Activated CD4-positive, alpha-beta T cell treated with anti-CD3 and anti-CD28 coated beads, Interleukin-10, Interleukin-2, amounts not matched to agents 100 ng/mL and 50 ng/mL, durations not matched to agents 16 hours and 8 hours (primary cell): ENCODE data around the gene CRYBG3.

Experiments
- DNase-seq: peaks from one replicate; pipeline ENCODE4 v3.0.0-alpha.2; 2020

The CRYBG3 gene

GRCh38 chr3:97839944-97840343 is 18.1 kb downstream of the CRYBG3 start:
- DNase-seq, result no peak

DNA sequence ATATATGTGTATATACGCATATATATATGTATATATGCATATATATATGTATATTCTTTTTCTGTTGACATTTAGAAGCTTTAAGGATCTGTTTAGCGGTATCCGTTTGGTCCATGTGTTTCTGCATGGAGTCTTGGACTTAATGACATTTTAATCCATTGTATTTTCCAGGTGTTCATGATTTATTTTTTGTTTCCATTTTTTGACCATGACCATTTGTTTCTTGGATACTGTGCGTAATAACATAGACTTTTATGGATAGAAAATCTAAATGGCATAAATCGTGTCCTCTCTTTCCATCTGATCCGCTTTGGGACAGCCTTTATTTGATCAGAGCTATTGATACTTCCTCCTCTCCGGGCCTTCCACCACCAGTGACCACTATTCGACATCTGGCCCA is 19.5 kb downstream of the CRYBG3 start:
- DNase-seq, result no peak

DNA sequence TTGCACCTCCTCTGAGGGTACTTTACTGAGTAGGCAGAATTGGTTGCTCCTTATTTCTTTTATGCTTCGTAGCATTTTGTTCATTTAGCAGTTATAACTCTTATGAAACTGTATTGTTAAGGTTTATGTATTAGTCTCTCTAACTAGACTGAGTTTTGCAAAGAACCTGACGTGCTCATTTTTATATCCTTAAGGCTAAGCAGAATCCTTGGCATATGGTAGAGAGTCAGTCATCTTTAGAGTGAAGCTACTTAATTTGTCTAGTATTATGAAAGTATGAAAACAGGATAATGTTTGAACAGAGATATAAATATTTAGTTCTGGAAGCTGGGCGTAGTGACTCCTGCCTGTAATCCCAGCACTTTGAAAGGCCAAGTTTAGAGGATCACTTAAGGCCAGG is 20.1 kb downstream of the CRYBG3 start:
- DNase-seq, result no peak

- DNase-seq, result no peak
Measured at GRCh38 chr3:97848779-97849178, 27.0 kb downstream of the CRYBG3 start.

DNA sequence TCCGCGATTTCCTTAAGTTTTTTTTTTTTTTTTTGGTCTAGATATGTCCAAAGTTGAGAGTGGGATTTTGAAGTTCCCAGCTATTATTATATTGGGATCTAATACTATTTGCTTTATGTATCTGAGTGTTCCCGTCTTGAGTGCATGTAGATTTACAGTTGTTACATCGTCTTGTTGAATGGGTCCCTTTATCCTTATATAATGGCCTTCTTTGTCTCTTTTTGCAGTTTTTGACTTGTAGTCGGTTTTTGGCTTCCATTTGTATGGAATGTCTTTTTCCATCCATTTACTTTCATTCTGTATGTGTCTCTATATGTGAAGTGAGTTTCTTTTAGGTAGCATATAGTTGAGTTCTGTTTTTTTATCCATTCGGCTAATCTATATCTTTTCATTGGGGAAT is 35.6 kb downstream of the CRYBG3 start:
- no peak for DNase-seq

- no peak for DNase-seq
Measured at GRCh38 chr3:97860364-97860763, 38.6 kb downstream of the CRYBG3 start.

- DNase-seq, result no peak
Measured at GRCh38 chr3:97862582-97862981, 40.8 kb downstream of the CRYBG3 start.

GRCh38 chr3:97863031-97863430 is 41.2 kb downstream of the CRYBG3 start:
- DNase-seq, result no peak

DNA sequence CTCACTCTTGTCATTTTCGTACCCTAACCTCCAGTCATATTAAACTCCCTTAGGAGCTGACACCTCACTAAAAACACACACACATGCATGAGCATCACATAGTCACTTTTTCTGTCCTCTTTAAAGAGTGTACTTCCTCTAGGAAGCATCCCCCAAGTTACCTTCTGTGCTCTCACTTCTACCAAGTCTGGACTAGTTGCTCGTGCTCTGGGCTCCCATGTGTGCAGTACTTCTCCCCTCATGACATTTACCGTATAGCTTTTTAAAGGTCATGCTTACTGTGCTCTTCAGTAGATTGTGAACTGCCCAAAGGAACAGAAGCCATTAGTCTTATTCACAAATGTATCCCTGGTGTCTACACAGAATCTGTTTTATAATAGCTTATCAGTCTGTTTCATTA is 42.0 kb downstream of the CRYBG3 start:
- no peak for DNase-seq

GRCh38 chr3:97871186-97871585 is 49.4 kb downstream of the CRYBG3 start:
- no peak for DNase-seq

GRCh38 chr3:97871801-97872524 is 50.2 kb downstream of the CRYBG3 start:
- DNase-seq, result peak; percentile 75

GRCh38 chr3:97872525-97873042 is 50.8 kb downstream of the CRYBG3 start:
- DNase-seq, result peak; percentile 9

GRCh38 chr3:97880267-97880666 is 58.5 kb downstream of the CRYBG3 start:
- DNase-seq, result no peak

DNA sequence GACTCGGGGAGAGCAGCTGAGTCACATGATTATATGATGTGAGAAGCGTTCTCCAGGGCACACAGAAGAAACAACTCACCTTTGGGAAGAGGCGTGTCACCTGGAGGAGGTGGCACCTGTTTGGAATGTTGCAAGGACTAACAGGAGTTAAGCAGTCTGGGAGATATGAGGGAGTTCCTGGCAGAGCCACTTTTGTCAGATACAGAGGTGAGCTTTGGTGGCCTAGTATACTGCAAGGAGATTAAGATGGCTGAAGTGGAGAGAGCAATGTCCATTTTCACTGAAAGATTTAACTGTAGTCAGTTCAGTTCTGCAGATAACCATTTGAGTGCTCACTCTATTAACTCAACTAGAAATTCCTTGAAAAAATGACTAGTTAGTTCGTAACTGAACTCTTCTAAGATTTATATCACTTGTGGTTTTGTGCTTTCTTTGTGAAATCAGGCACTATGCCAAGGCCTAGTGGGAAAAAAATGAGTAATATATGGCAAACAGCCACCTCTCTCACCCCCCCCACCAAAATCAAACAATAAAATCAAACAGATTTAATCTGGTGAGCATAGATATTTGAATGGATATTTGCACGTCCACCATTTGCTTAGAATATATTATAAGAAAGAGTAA is 61.3 kb downstream of the CRYBG3 start:
- DNase-seq, result peak; percentile 51

DNA sequence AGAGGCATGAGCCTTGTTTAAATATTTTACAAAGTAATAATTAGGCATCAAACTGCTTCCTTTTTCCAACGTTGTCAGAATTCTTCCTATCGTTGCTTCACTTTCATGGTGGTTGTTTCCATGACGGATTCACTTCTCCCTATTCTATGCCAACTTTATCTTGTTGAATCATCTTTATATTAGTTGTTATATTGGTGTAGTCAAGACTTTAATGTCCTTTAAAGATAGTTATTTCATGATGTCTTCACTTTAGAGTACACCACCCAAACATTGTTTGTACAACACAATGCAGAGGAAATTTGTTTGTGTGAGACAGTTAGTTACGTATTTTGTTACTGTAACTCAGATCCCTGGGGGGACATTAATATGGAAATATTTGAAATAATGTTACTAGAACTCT is 61.9 kb downstream of the CRYBG3 start:
- DNase-seq, result no peak

- DNase-seq, result no peak
Measured at GRCh38 chr3:97884586-97885123, 62.8 kb downstream of the CRYBG3 start.

- no peak for DNase-seq
Measured at GRCh38 chr3:97885931-97886824, 64.4 kb downstream of the CRYBG3 start.

- DNase-seq, result no peak
Measured at GRCh38 chr3:97889814-97890213, 68.0 kb downstream of the CRYBG3 start.

DNA sequence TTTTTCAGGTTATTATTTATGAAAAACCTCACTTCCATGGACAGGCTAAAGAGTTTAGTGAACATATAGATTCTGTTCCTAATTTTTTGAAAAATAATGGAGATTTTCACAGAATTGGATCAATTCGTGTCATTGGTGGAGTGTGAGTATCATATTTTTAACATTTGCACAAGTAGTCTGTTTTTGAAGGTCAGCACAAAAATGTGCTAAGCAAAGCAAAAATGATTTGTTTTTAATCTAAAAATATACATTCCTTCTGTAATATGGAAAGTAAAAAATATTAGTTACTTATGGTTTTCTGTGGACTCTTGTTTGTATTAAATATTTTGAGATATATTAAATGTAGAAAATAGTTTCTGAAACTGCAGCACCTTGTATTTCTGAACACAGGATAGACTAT is 71.0 kb downstream of the CRYBG3 start:
- DNase-seq, result no peak

DNA sequence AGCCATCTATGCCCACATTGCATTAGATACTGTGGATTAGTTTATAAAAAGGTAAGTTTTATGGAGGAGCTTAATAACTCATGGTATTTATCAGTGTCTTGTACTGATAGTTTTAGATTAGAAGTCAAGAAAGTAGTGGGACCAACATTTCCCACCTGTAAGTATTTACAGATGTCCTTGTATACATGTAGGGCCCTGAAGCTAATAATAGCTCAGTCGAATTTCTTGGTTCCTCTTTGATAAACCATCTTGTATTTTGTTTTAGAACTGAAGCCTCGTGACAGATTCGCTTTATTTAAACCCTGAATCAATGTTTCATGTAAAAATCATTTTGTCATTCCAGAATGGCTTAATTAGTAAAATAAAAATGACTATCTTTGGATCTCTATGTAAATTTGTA is 73.4 kb downstream of the CRYBG3 start:
- no peak for DNase-seq

DNA sequence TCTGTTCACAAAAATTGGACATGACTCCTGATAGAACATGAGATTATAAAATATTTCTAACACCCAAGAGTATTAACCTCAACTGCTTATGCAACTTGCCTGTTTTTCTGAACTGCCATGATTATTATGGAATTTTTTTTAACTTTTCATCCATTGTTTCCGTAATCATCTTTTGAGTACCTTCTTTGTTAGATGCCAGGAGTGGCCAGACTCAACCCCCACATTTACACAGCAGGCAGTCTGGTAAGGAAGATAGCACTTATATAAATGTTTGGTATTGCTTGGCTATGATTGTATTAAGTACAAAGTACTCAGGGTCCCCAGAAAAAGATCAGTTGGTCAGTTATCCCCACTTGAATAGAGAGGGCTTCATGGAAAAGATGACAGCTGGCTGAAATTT is 74.3 kb downstream of the CRYBG3 start:
- DNase-seq, result no peak

DNA sequence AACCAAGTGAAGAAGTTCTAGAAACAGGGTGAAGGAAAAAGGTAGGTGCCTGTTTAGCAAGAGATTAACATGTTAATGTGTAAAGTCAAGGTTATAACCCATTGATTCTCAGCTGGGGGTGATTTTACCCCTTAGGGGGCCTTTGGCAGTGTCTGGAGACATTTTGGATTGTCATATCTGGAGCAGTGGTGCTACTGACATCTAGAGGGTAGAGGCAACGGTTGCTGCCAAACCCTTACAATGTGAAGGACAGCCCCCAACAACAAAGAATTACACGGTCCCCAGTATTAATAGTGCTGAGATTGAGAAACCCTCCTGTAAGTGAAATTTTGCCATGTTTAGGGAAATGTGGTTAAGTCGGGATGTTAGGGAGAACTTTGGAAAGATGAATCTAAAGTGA is 74.7 kb downstream of the CRYBG3 start:
- DNase-seq, result no peak

DNA sequence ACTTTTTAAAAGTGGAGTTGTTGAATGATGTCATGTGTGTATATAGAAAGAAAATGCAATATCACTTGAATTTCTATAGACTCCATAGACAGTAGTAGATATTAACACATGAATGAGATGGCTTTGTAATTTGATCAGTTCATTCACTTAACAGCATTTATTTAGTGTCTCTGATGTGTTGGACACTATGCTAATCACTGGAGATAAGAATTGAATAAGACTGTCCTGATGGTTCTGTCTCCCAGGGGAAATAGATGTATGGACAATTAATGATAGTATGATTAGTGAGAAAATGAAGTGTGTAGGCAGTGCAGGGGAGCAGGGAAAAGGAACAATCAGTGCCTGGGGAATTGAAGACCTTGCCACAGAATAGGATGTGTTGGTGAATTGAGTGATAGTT is 77.5 kb downstream of the CRYBG3 start:
- no peak for DNase-seq
